HG03354 (cell line): ENCODE data around the gene ZNF521.

Experiments
- ATAC-seq: cut with Tn5 transposase; IDR thresholded peaks from one replicate; pipeline ENCODE4 v1.9.1; 2021; ENCODE audit warnings: mild to moderate bottlenecking; ENCODE audit not compliant: unreplicated experiment, poor library complexity, severe bottlenecking

The ZNF521 gene

GRCh38 chr18:25141886-25142285, 210.1 kb downstream of the ZNF521 start:
- ATAC-seq: no peak

- no peak for ATAC-seq
Measured at GRCh38 chr18:25141399-25141798, 210.6 kb downstream of the ZNF521 start.

GRCh38 chr18:25140962-25141308, 211.0 kb downstream of the ZNF521 start:
- ATAC-seq: no peak

- ATAC-seq: no peak
Measured at GRCh38 chr18:25140124-25140961, 211.6 kb downstream of the ZNF521 start.

GRCh38 chr18:25137197-25137472, 214.8 kb downstream of the ZNF521 start:
- ATAC-seq: no peak

GRCh38 chr18:25136416-25137196, 215.4 kb downstream of the ZNF521 start:
- no peak for ATAC-seq

GRCh38 chr18:25134861-25135260, 217.1 kb downstream of the ZNF521 start:
- ATAC-seq: no peak

GRCh38 chr18:25133879-25134278, 218.1 kb downstream of the ZNF521 start:
- ATAC-seq: no peak

GRCh38 chr18:25132786-25133496, 219.0 kb downstream of the ZNF521 start:
- no peak for ATAC-seq

- no peak for ATAC-seq
Measured at GRCh38 chr18:25126751-25127150, 225.2 kb downstream of the ZNF521 start.

GRCh38 chr18:25125680-25126079, 226.3 kb downstream of the ZNF521 start:
- no peak for ATAC-seq

- ATAC-seq: no peak
Measured at GRCh38 chr18:25123438-25124232, 228.3 kb downstream of the ZNF521 start.

- no peak for ATAC-seq
Measured at GRCh38 chr18:25121442-25121841, 230.5 kb downstream of the ZNF521 start.

- no peak for ATAC-seq
Measured at GRCh38 chr18:25113566-25113965, 238.4 kb downstream of the ZNF521 start.

GRCh38 chr18:25112821-25113434, 239.0 kb downstream of the ZNF521 start:
- ATAC-seq: no peak

GRCh38 chr18:25111377-25112288, 240.3 kb downstream of the ZNF521 start:
- no peak for ATAC-seq

- ATAC-seq: no peak
Measured at GRCh38 chr18:25109484-25109883, 242.5 kb downstream of the ZNF521 start.

GRCh38 chr18:25103468-25104155, 248.4 kb downstream of the ZNF521 start:
- no peak for ATAC-seq
